Panc1 (cell line): Measurements from ENCODE around the gene ROBO1. TPM values are rescaled to one million over a fixed set of nuclear protein-coding genes. Genes with fewer than 3 reads are reported as not detected.

Source experiments
- ATAC-seq: fragments of 200-7000 bp; cut with Tn5 transposase; 2 replicates; pipeline ENCODE4 v1.9.1; 2020; ENCODE audit warnings: mild to moderate bottlenecking, moderate library complexity
- BruUV-seq: library from RNA; stranded (reverse); fragments of 400-500 nt; replicated peaks from 2 replicates; lab custom pipeline; 2021; lab: Mats Ljungman, UMichigan
- CTCF ChIA-PET: fragments of 300-600 bp; sonication (Branson Sonifier 250); formaldehyde crosslinking; loops from one replicate; lab custom pipeline; 2022; ENCODE audit warnings: antibody characterized with exemption; lab: Charles Lee
- POLR2A ChIA-PET: fragments of 300-600 bp; sonication (Branson Sonifier 250); formaldehyde crosslinking; loops from one replicate; lab custom pipeline; 2022; ENCODE audit warnings: antibody characterized with exemption; lab: Charles Lee
- DNase-seq: peaks from one replicate; pipeline ENCODE4 v3.0.0-alpha.2; 2010; ENCODE audit warnings: low read depth, low spot score
- H3K27ac ChIP-seq: 2 replicates; pipeline ENCODE4 v1.5.1; 2011; ENCODE audit warnings: mild to moderate bottlenecking, low read length, inconsistent platforms
- H3K27me3 ChIP-seq: fragments of 200-500 bp; sonication (Bioruptor generic); 2 replicates; pipeline ENCODE4 v1.6.0; 2014; ENCODE audit warnings: low read length, inconsistent platforms; ENCODE audit not compliant: control insufficient read depth, insufficient read depth
- H3K36me3 ChIP-seq: fragments of 200-500 bp; sonication (Bioruptor generic); 2 replicates; pipeline ENCODE4 v1.5.1; 2014; ENCODE audit warnings: inconsistent platforms, mild to moderate bottlenecking, low read length, moderate library complexity; ENCODE audit not compliant: control insufficient read depth, insufficient read depth
- H3K4me1 ChIP-seq: 2 replicates; pipeline ENCODE4 v1.5.1; 2011; ENCODE audit warnings: inconsistent platforms, mild to moderate bottlenecking, low read length, moderate library complexity; ENCODE audit not compliant: control insufficient read depth, insufficient read depth
- H3K4me3 ChIP-seq, 2 experiments: 2 replicates each; pipeline ENCODE4 v1.5.1; 2011 to 2012; ENCODE audit warnings: low read depth in 2 of 2, low read length in 2 of 2, mild to moderate bottlenecking in 2 of 2, inconsistent platforms in 1 of 2, moderate library complexity in 1 of 2
- H3K9me3 ChIP-seq: fragments of 200-500 bp; sonication (Bioruptor generic); 2 replicates; pipeline ENCODE4 v1.5.1; 2014; ENCODE audit warnings: low read depth, mild to moderate bottlenecking, inconsistent platforms, low read length, moderate library complexity; ENCODE audit not compliant: control insufficient read depth, insufficient read depth
- POLR2AphosphoS5 ChIP-seq: IDR thresholded peaks from 2 replicates; pipeline ENCODE4 v1.6.1; 2012; ENCODE audit warnings: mild to moderate bottlenecking, low read depth, low read length, moderate library complexity
- SIN3A ChIP-seq: IDR thresholded peaks from 2 replicates; pipeline ENCODE4 v1.6.1; 2012; ENCODE audit warnings: low read depth, mild to moderate bottlenecking, low read length, moderate library complexity, borderline replicate concordance; ENCODE audit not compliant: insufficient read depth
- TCF7L2 ChIP-seq: IDR thresholded peaks from 2 replicates; pipeline ENCODE4 v1.6.1; 2011; ENCODE audit warnings: mild to moderate bottlenecking, low read depth, low read length, inconsistent platforms
- in situ Hi-C: cut with HindIII; loops from 2 replicates; pipeline ENCODE4 v1.10.0; 2016; ENCODE audit warnings: low sequenced_read_pairs, low pct_unique_long_range_greater_than_20kb
- intact Hi-C: fragments of 100-400 bp; cut with micrococcal nuclease; formaldehyde crosslinking; loops from one replicate; pipeline ENCODE4 v1.10.0; 2022; ENCODE audit not compliant: unreplicated experiment
- total RNA-seq: library from RNA; stranded (reverse); gene quantifications from one replicate; pipeline ENCODE4 v1.2.1, GENCODE V29; 2021; ENCODE audit not compliant: unreplicated experiment
- TF ChIP-seq, protein P1 (sequence below): fragments of 450-650 bp; IDR thresholded peaks from 2 replicates; pipeline ENCODE4 v1.5.1; 2017; ENCODE audit warnings: mild to moderate bottlenecking
- TF ChIP-seq, protein P2 (sequence below), 2 experiments: IDR thresholded peaks; 2 replicates each; pipeline ENCODE4 v1.6.1; 2011 to 2012; ENCODE audit warnings: low read depth in 2 of 2, control low read depth in 1 of 2, low read length in 1 of 2, mild to moderate bottlenecking in 1 of 2, moderate library complexity in 1 of 2; ENCODE audit not compliant: insufficient read depth in 1 of 2

ROBO1 gene
- total RNA-seq, 1 experiment from 2014 or later = 61.6 TPM

DNA sequence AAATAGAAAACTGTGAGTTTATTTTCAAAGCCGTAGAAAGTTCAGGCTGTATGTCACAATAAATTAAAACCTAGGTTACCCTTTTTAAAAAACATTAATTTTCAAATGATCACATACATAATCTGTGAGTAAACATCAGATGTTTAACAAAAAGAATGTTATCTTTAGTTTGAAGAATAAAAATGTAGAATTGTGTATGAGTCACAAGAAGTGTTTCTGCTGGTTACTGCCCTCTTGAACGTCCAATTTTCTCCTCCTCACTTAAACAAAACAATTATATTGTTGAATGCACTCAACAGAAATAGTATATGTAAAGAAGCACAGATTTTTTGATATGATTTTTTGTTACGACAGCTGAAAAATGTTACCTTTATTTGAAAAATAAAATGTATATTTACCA lies 855.1 kb downstream of the ROBO1 start:
- Histone ChIP-seq H3K27me3 (no peaks in the 10 kb centered on the region), H3K27ac (peak overlapping the region; percentile 87), H3K4me1 (peaks cover 10% of the 10 kb centered on the region; the same call in 1 of the 2 replicates), H3K36me3 (no peaks in the 10 kb centered on the region), H3K4me3 (peak overlapping the region; percentile 23 to 47), H3K9me3 (no peaks in the 10 kb centered on the region)
- in situ Hi-C loops (no loop called here), intact Hi-C loops (loop anchor here (10.0 kb wide), 2 partner anchors 52 to 102 kb away; no protein-coding TSS in a partner anchor)
- POLR2A ChIA-PET = no interaction called here
- no TSS peak for BruUV-seq
- TF ChIP-seq TCF7L2 (no peak), POLR2AphosphoS5 (no peak), SIN3A (no peak)
- TF ChIP-seq, protein P1, sequence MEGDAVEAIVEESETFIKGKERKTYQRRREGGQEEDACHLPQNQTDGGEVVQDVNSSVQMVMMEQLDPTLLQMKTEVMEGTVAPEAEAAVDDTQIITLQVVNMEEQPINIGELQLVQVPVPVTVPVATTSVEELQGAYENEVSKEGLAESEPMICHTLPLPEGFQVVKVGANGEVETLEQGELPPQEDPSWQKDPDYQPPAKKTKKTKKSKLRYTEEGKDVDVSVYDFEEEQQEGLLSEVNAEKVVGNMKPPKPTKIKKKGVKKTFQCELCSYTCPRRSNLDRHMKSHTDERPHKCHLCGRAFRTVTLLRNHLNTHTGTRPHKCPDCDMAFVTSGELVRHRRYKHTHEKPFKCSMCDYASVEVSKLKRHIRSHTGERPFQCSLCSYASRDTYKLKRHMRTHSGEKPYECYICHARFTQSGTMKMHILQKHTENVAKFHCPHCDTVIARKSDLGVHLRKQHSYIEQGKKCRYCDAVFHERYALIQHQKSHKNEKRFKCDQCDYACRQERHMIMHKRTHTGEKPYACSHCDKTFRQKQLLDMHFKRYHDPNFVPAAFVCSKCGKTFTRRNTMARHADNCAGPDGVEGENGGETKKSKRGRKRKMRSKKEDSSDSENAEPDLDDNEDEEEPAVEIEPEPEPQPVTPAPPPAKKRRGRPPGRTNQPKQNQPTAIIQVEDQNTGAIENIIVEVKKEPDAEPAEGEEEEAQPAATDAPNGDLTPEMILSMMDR = no peak
- TF ChIP-seq, protein P2, sequence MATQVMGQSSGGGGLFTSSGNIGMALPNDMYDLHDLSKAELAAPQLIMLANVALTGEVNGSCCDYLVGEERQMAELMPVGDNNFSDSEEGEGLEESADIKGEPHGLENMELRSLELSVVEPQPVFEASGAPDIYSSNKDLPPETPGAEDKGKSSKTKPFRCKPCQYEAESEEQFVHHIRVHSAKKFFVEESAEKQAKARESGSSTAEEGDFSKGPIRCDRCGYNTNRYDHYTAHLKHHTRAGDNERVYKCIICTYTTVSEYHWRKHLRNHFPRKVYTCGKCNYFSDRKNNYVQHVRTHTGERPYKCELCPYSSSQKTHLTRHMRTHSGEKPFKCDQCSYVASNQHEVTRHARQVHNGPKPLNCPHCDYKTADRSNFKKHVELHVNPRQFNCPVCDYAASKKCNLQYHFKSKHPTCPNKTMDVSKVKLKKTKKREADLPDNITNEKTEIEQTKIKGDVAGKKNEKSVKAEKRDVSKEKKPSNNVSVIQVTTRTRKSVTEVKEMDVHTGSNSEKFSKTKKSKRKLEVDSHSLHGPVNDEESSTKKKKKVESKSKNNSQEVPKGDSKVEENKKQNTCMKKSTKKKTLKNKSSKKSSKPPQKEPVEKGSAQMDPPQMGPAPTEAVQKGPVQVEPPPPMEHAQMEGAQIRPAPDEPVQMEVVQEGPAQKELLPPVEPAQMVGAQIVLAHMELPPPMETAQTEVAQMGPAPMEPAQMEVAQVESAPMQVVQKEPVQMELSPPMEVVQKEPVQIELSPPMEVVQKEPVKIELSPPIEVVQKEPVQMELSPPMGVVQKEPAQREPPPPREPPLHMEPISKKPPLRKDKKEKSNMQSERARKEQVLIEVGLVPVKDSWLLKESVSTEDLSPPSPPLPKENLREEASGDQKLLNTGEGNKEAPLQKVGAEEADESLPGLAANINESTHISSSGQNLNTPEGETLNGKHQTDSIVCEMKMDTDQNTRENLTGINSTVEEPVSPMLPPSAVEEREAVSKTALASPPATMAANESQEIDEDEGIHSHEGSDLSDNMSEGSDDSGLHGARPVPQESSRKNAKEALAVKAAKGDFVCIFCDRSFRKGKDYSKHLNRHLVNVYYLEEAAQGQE (IDR thresholded peaks at IDR 0.05; ENCODE audit: insufficient read depth in 1 of 2, low read depth in 2 of 2, low read length in 1 of 2) = no peak
- ATAC-seq (no peak), DNase-seq (no peak)
- CTCF ChIA-PET = no interaction called here

DNA sequence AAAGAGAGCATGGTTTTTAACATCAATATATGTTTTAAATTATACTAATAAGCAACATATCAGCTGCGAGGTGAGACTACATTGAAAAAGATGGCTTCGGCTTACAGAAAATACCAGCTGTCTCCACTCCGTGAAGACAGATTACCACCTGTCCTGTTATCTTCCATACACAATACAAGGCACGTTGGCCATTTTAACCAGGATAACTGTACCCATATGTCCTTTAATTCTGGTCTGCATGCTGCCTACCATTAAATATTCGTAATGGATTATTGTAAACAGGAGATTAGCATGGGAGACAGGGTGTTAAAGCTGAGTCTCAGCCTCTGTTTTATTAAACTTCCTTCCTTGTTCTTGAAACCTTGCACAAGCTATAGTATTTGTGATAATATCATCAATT lies 855.5 kb downstream of the ROBO1 start:
- BruUV-seq = no TSS peak
- DNase-seq = no peak
- POLR2A ChIA-PET = no interaction called here
- Histone ChIP-seq H3K9me3 (no peaks in the 10 kb centered on the region), H3K27ac (peak overlapping the region; percentile 87), H3K36me3 (no peaks in the 10 kb centered on the region), H3K4me3 (peak overlapping the region; percentile 23 to 47), H3K4me1 (peaks cover 10% of the 10 kb centered on the region; the same call in 1 of the 2 replicates), H3K27me3 (no peaks in the 10 kb centered on the region)
- TF ChIP-seq, protein P2 (IDR thresholded peaks at IDR 0.05; ENCODE audit: insufficient read depth in 1 of 2, low read depth in 2 of 2, low read length in 1 of 2) = no peak
- TF ChIP-seq TCF7L2 = no peak
- CTCF ChIA-PET = no interaction called here
- in situ Hi-C loops = no loop called here
- intact Hi-C loops = loop anchor here (10.0 kb wide), 2 partner anchors 53 to 103 kb away; no protein-coding TSS in a partner anchor
- peak; percentile 71 for ATAC-seq
